Activated naive CD8-positive, alpha-beta T cell (primary cell): ENCODE measurements around the gene E2F1.
"Not testable (repeated sequence)": the region's sequence is repeated elsewhere in the genome, so short reads cannot be mapped to it uniquely, and the experiment has no call there.

Experiments
- H3K27ac Mint-ChIP-seq: one replicate; pipeline ENCODE4 v1.8.0; 2021; ENCODE audit warnings: mixed read lengths
- H3K27me3 Mint-ChIP-seq: one replicate; pipeline ENCODE4 v1.8.0; 2021; ENCODE audit warnings: mixed read lengths
- H3K36me3 Mint-ChIP-seq: one replicate; pipeline ENCODE4 v1.8.0; 2021; ENCODE audit warnings: mixed read lengths
- H3K4me1 Mint-ChIP-seq: one replicate; pipeline ENCODE4 v1.8.0; 2021; ENCODE audit warnings: low read depth, mixed read lengths
- H3K4me3 Mint-ChIP-seq: one replicate; pipeline ENCODE4 v1.8.0; 2021; ENCODE audit warnings: mild to moderate bottlenecking, mixed read lengths
- H3K9me3 Mint-ChIP-seq: one replicate; pipeline ENCODE4 v1.8.0; 2021; ENCODE audit warnings: low read depth, mixed read lengths

E2F1 gene

DNA sequence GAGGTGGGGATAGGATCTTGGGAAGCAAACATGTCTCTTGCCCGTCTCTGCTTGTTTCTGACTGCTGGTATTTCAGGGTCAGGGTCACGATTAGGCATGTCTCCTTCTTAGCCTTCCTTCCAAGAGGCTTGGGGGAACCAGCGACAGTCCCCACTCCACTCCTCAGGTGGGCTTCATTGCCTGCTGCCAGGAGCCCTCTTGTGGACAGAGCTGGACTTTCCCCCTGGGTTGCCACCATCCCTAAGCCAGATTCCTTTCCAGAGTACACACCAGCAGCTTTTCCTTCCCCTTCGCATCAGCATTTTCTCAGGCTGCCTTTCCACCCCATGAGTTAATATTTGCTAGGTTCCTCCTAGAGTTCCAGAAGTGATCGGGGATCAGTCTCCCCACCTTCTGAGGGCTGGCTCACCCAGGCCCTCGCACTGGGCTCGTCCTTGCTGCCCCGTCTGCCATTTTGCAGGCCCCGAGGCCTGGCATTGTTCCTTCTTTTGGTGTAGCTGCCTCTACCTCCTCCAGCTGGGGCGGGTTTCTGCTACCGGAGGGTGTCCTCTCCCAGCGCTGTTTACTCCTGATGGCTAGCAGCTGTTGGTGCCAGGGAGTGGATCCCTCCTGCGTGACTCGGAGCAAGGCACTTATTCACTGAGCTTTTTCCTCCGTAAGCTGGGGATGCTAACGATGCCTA is 32.8 kb downstream of the E2F1 start:
- Mint-ChIP-seq H3K4me3 (no peak overlapping the region), H3K36me3 (no peaks in the 10 kb centered on the region), H3K9me3 (no peaks in the 10 kb centered on the region), H3K4me1 (peaks cover 3% of the 10 kb centered on the region), H3K27me3 (no peaks in the 10 kb centered on the region), H3K27ac (no peak overlapping the region)

GRCh38 chr20:33651562-33652048 is 34.6 kb downstream of the E2F1 start:
- H3K36me3 Mint-ChIP-seq = no peaks in the 10 kb centered on the region
- no peak overlapping the region for H3K27ac Mint-ChIP-seq
- no peak overlapping the region for H3K4me3 Mint-ChIP-seq
- H3K27me3 Mint-ChIP-seq = no peaks in the 10 kb centered on the region
- peaks cover 3% of the 10 kb centered on the region for H3K4me1 Mint-ChIP-seq
- no peaks in the 10 kb centered on the region for H3K9me3 Mint-ChIP-seq

- H3K9me3 Mint-ChIP-seq = no peaks in the 10 kb centered on the region
- H3K4me3 Mint-ChIP-seq = no peak overlapping the region
- no peaks in the 10 kb centered on the region for H3K27me3 Mint-ChIP-seq
- peaks cover 3% of the 10 kb centered on the region for H3K4me1 Mint-ChIP-seq
- H3K36me3 Mint-ChIP-seq = no peaks in the 10 kb centered on the region
- H3K27ac Mint-ChIP-seq = no peak overlapping the region
Measured at GRCh38 chr20:33650753-33651561, 35.2 kb downstream of the E2F1 start.

DNA sequence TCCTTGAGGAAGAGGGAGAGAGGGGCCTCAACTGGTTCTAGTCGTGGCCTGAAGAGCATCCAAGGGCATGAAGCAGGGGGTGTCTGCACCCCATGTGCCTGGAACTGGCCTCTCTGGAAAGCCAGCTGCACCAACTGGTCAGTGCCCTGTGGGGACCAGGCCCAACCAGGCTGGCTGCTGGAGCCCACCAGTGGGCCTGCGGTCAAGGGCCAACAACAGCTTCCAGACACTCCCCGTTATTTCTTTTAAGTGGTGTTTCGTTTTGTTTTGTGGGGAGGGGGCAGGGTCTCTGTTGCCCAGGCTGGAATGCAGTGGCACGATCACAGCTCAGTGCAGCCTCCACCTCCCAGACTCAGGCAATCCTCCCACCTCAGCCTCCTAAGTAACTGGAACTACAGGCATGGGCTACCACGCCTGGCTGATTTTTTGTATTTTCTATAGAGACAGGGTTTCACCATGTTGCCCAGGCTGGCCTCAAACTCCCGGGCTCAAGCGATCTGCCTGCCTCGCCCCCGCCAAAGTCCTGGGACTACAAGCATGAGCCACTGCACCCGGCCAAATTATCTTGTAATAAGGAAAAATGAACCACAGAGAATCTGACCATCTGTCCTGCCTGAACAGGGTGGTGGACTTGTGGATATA is 36.0 kb downstream of the E2F1 start:
- Mint-ChIP-seq H3K4me1 (peaks cover 3% of the 10 kb centered on the region), H3K27ac (no peak overlapping the region), H3K4me3 (no peak overlapping the region), H3K36me3 (no peaks in the 10 kb centered on the region), H3K9me3 (no peaks in the 10 kb centered on the region), H3K27me3 (no peaks in the 10 kb centered on the region)

DNA sequence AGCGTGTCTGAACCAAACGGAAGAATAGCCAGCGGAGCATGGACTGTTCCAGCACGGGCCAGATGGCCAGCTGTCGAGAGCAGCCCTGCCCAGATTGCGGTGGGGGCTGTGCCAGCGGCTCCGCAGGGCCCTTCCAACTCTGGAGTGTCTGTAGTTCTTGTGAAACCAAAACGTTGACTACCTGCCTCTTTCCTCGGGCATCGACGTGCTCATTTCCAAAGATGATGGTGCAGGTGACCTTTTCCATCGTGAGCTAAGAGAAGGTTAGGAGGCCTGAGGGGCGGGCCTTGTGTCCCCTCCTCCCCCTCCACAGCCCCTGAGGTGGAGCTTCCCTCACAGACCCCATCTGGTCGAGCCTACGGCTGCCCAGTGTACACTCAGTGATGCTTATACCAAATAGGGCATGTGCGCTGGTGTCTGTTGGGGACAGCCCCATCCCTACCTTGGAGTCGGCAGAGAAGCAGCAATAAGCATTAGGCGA is 36.9 kb downstream of the E2F1 start:
- H3K27ac Mint-ChIP-seq = no peak overlapping the region
- H3K36me3 Mint-ChIP-seq = no peaks in the 10 kb centered on the region
- peaks cover 3% of the 10 kb centered on the region for H3K4me1 Mint-ChIP-seq
- H3K27me3 Mint-ChIP-seq = no peaks in the 10 kb centered on the region
- H3K9me3 Mint-ChIP-seq = no peaks in the 10 kb centered on the region
- H3K4me3 Mint-ChIP-seq = no peak overlapping the region

DNA sequence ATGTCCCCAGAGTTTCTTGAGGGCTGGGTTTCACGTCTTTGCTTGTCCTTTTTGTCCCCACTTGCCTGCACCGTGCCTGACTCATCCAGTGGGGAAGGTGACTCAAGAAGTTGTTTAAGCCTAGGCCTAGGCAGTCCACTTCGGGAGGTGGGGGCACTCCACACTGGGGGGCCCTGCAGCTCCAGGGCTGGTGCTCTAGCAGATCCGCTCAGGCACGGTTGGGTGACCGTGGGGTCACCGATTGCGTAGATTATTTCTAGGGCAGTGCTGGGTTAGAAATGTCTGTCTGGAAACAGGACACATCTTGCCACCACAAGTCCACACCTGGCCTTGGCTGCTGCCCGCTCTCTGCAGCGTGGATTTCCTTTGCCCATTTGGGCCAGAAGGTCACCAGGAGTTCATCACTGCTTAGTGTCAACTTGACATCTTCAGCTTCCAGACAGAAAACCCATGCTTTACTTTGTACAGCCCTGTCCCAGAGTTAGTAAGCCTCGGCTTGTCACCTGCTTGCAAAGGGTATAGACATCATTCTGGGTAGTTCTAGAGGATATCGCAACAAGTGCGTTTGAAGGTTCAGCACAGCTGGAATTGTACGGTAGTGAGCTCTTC is 37.7 kb downstream of the E2F1 start:
- H3K27ac Mint-ChIP-seq = no peak overlapping the region
- no peaks in the 10 kb centered on the region for H3K36me3 Mint-ChIP-seq
- no peaks in the 10 kb centered on the region for H3K9me3 Mint-ChIP-seq
- peaks cover 3% of the 10 kb centered on the region for H3K4me1 Mint-ChIP-seq
- H3K27me3 Mint-ChIP-seq = no peaks in the 10 kb centered on the region
- H3K4me3 Mint-ChIP-seq = no peak overlapping the region

- H3K4me3 Mint-ChIP-seq = no peak overlapping the region
- H3K36me3 Mint-ChIP-seq = no peaks in the 10 kb centered on the region
- H3K4me1 Mint-ChIP-seq = peaks cover 2% of the 10 kb centered on the region
- H3K9me3 Mint-ChIP-seq = no peaks in the 10 kb centered on the region
- H3K27me3 Mint-ChIP-seq = no peaks in the 10 kb centered on the region
- H3K27ac Mint-ChIP-seq = peak overlapping the region; percentile 46
Measured at GRCh38 chr20:33647603-33648395, 38.4 kb downstream of the E2F1 start.

- not testable (repeated sequence) for H3K9me3 Mint-ChIP-seq, H3K4me1 Mint-ChIP-seq, H3K36me3 Mint-ChIP-seq, H3K27ac Mint-ChIP-seq, H3K27me3 Mint-ChIP-seq, H3K4me3 Mint-ChIP-seq
Measured at GRCh38 chr20:33646959-33647602, 39.1 kb downstream of the E2F1 start.

GRCh38 chr20:33646191-33646590 is 40.0 kb downstream of the E2F1 start:
- Mint-ChIP-seq H3K4me1 (no peaks in the 10 kb centered on the region), H3K4me3 (no peak overlapping the region), H3K27ac (no peak overlapping the region), H3K27me3 (no peaks in the 10 kb centered on the region), H3K36me3 (no peaks in the 10 kb centered on the region), H3K9me3 (no peaks in the 10 kb centered on the region)

GRCh38 chr20:33645396-33645795 is 40.8 kb downstream of the E2F1 start:
- Mint-ChIP-seq H3K27me3 (no peaks in the 10 kb centered on the region), H3K27ac (no peak overlapping the region), H3K4me3 (no peak overlapping the region), H3K9me3 (no peaks in the 10 kb centered on the region), H3K4me1 (no peaks in the 10 kb centered on the region), H3K36me3 (no peaks in the 10 kb centered on the region)

DNA sequence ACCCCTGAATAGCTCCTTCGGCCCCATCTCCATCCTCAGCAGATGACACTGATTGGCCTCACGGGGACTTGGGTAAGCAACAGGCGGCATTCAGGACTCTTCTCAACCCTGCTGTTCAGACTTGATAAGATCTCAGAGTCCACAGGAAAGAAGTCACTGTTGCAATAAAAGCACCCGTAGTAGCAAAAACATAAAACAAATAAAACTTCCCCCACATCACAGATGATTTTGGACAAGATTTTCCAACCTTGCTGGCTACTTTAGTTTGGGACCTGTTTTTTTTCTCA is 41.2 kb downstream of the E2F1 start:
- H3K4me3 Mint-ChIP-seq = no peak overlapping the region
- H3K9me3 Mint-ChIP-seq = no peaks in the 10 kb centered on the region
- no peak overlapping the region for H3K27ac Mint-ChIP-seq
- H3K4me1 Mint-ChIP-seq = no peaks in the 10 kb centered on the region
- no peaks in the 10 kb centered on the region for H3K27me3 Mint-ChIP-seq
- peaks cover 3% of the 10 kb centered on the region for H3K36me3 Mint-ChIP-seq

GRCh38 chr20:33644313-33645071 is 41.7 kb downstream of the E2F1 start:
- peaks cover 6% of the 10 kb centered on the region for H3K36me3 Mint-ChIP-seq
- H3K27me3 Mint-ChIP-seq = no peaks in the 10 kb centered on the region
- H3K27ac Mint-ChIP-seq = no peak overlapping the region
- H3K4me3 Mint-ChIP-seq = no peak overlapping the region
- H3K4me1 Mint-ChIP-seq = no peaks in the 10 kb centered on the region
- no peaks in the 10 kb centered on the region for H3K9me3 Mint-ChIP-seq

- Mint-ChIP-seq H3K27me3 (no peaks in the 10 kb centered on the region), H3K4me1 (no peaks in the 10 kb centered on the region), H3K4me3 (no peak overlapping the region), H3K27ac (no peak overlapping the region), H3K9me3 (no peaks in the 10 kb centered on the region), H3K36me3 (peaks cover 11% of the 10 kb centered on the region)
Measured at GRCh38 chr20:33640287-33640686, 45.9 kb downstream of the E2F1 start.
